ENCODE data around the gene IL1RL2.

DNA sequence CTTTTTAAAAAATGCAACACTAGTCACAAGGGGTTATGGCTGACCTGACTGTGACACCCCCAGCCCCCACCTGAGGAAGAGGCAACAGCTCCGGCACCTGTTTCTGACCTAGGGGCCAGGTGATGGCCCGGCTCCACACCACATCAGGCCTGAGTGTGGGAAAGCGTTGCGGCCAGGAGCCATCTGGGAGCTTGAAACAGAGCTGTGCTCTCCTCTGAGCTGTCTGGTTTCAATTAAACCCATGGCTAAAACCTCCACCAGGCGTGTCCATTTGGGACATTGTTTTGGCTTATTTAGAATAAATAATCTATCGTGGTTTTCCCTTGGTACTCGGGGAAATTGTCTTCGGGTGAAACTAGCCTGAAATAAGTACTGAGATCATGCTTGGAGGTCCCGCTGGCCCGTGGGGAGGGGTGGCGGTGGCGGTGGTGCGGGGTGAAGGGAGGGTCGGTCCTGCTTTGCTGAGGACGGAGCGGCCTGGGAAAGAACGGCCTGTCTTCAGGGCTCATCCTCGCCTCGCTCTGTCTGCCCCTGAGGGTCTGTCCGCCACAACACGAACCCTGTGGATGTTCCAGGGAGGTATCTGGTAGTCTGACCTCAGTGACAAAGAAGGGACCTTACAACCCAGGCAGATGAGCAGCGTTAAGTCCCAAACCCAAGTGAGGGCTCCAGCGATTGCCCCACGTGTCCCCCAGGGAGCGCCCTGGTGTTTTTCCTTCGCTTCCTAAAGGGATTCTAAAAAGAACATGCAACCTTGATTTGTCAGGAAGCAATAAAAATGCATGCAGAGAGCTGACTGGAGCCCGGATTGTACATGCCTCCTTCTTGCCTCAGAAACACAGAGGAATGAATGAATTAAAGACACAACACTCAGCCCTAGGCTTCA is 58.7 kb downstream of the IL1RL2 start:
- no peak for TF ChIP-seq POLR2AphosphoS5 (IDR thresholded peaks at IDR 0.05; ENCODE audit: low read depth, low read length)
- no peak for TF ChIP-seq POLR2A (IDR thresholded peaks at IDR 0.05; ENCODE audit: low read depth, low read length)
